ENCODE data around the gene WBP1. TPM values are rescaled to one million over a fixed set of nuclear protein-coding genes. Genes with fewer than 3 reads are reported as not detected.

WBP1 gene
- total and polyA plus RNA-seq, 10 of the 15 experiments (the other 5 are each of a cell fraction or from before 2014, with no cell fraction given) = 4.2 to 76.8 (median 43.8) TPM

GRCh38 chr2:74414881-74415761 lies 43.1 kb upstream of the WBP1 start (continued):
- TF ChIP-seq ZBTB11 (CRISPR knock-in tag; IDR thresholded peaks at IDR 0.05) (no peak), POLR2A (IDR thresholded peaks at IDR 0.05; ENCODE audit: low read depth, low read length) (no peak; the same call in 1 of the 2 replicates), IRF3 (IDR thresholded peaks at IDR 0.05) (no peak), SP1 (IDR thresholded peaks at IDR 0.05; ENCODE audit: low read depth, low read length) (no peak), PAX5 (IDR thresholded peaks at IDR 0.05; ENCODE audit: borderline replicate concordance, low read depth, low read length) (peak; percentile 34; the same call in 1 of the 2 replicates), E2F8 (IDR thresholded peaks at IDR 0.05; ENCODE audit: low read depth, partially characterized antibody) (no peak), CEBPZ (IDR thresholded peaks at IDR 0.05; ENCODE audit: low read depth, low read length) (no peak), CBX3 (IDR thresholded peaks at IDR 0.05; ENCODE audit: borderline replicate concordance, low read depth) (no peak), CTCF (IDR thresholded peaks at IDR 0.05 in 2 of 3, conservative IDR thresholded peaks at IDR 0.05 in 1 of 3; ENCODE audit: control insufficient read depth in 2 of 3, extremely low read depth in 1 of 3, insufficient read depth in 1 of 3, low read depth in 3 of 3, low read length in 3 of 3) (peak in 2 of 3 experiments; percentile 16 to 26; a peak in 2 of 6 replicates), CREB1 (IDR thresholded peaks at IDR 0.05; ENCODE audit: low read depth) (no peak), KAT2A (conservative IDR thresholded peaks at IDR 0.05; ENCODE audit: control insufficient read depth, low read depth, low read length) (no peak)
